Adrenal gland (tissue), 5 donors: ENCODE results near the gene HCFC1.

Experiments used
- POLR2A ChIP-seq, 2 donors: fragments of 450-650 bp; IDR thresholded peaks; one replicate each; pipeline ENCODE4 v1.6.1; 2017; ENCODE audit warnings: antibody characterized with exemption in 2 of 2, mild to moderate bottlenecking in 2 of 2, moderate library complexity in 1 of 2
- TF ChIP-seq, protein P1 (sequence below), 6 experiments: fragments of 450-650 bp in 4 of 6; fragments of 200-600 bp in 2 of 6; sonication (generic) in 1 of 6; IDR thresholded peaks; 1 replicate in 5 of 6; 2 replicates in 1 of 6; pipeline versions ENCODE4 v1.5.1 to v1.8.0; 2016 to 2021; ENCODE audit warnings: antibody characterized with exemption in 6 of 6, mild to moderate bottlenecking in 2 of 6, moderate library complexity in 1 of 6
- donor health status: DM: no; HTN: no; CAD: no.

DNA sequence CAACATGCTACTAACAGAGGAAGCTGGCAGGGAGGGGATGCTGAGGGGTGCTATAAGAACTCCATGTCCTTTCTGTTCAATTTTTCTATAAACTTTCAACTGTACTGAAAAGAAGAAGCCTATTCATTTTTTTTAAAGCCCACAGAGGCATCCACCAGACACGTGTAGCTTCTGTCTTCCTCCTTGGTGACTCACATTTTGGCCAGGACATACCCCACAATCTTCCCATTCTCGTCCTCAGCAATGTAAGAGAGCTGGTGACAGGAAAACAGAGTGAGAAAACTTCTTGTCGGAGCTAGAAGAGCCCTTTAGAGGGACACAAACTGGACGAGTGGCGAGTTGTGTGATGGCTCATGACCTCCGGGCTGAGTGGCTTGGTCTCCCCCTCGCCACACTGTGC lies 37.9 kb downstream of the HCFC1 start:
- TF ChIP-seq, protein P1, sequence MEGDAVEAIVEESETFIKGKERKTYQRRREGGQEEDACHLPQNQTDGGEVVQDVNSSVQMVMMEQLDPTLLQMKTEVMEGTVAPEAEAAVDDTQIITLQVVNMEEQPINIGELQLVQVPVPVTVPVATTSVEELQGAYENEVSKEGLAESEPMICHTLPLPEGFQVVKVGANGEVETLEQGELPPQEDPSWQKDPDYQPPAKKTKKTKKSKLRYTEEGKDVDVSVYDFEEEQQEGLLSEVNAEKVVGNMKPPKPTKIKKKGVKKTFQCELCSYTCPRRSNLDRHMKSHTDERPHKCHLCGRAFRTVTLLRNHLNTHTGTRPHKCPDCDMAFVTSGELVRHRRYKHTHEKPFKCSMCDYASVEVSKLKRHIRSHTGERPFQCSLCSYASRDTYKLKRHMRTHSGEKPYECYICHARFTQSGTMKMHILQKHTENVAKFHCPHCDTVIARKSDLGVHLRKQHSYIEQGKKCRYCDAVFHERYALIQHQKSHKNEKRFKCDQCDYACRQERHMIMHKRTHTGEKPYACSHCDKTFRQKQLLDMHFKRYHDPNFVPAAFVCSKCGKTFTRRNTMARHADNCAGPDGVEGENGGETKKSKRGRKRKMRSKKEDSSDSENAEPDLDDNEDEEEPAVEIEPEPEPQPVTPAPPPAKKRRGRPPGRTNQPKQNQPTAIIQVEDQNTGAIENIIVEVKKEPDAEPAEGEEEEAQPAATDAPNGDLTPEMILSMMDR (IDR thresholded peaks at IDR 0.05): no peak
- no peak for TF ChIP-seq POLR2A (IDR thresholded peaks at IDR 0.05)
